HepG2 (cell line): ENCODE measurements around the gene PIK3IP1. TPM values are rescaled to one million over a fixed set of nuclear protein-coding genes. Genes with fewer than 3 reads are reported as not detected.

Experiments used
- CCAR2 ChIP-seq: fragments of 200-400 bp; formaldehyde crosslinking; optimal IDR thresholded peaks from 2 replicates; pipeline ENCODE3; 2018; ENCODE audit warnings: low read depth, mild to moderate bottlenecking, low read length, moderate library complexity
- FOXP1 ChIP-seq, 2 experiments: fragments of 450-650 bp in 1 of 2; IDR thresholded peaks; 2 replicates each; pipeline ENCODE4 v1.6.1; 2017 to 2018; ENCODE audit warnings: antibody characterized with exemption in 1 of 2
- KDM2A ChIP-seq: sonication (generic); formaldehyde crosslinking; IDR thresholded peaks from 2 replicates; pipeline ENCODE4 v1.4.0; 2020; ENCODE audit warnings: low read depth, missing genetic modification reagents, borderline replicate concordance
- PHF5A ChIP-seq: IDR thresholded peaks from one replicate; pipeline ENCODE4 v1.6.1; 2018; ENCODE audit warnings: low read depth, missing genetic modification reagents; ENCODE audit not compliant: unreplicated experiment
- PHF8 ChIP-seq: sonication (generic); formaldehyde crosslinking; IDR thresholded peaks from 2 replicates; pipeline ENCODE4 v1.5.0; 2020; ENCODE audit warnings: missing genetic modification reagents
- PITX1 ChIP-seq: sonication (generic); formaldehyde crosslinking; IDR thresholded peaks from 2 replicates; pipeline ENCODE4 v1.5.1; 2020; ENCODE audit warnings: mild to moderate bottlenecking, missing genetic modification reagents
- SMYD3 ChIP-seq: sonication (generic); formaldehyde crosslinking; IDR thresholded peaks from 2 replicates; pipeline ENCODE4 v1.8.1; 2023; ENCODE audit warnings: mild to moderate bottlenecking, missing genetic modification reagents
- SOX5 ChIP-seq: IDR thresholded peaks from 2 replicates; pipeline ENCODE4 v1.6.1; 2016; ENCODE audit warnings: borderline replicate concordance
- WIZ ChIP-seq: sonication (generic); formaldehyde crosslinking; IDR thresholded peaks from 2 replicates; pipeline ENCODE4 v1.5.1; 2020; ENCODE audit warnings: mild to moderate bottlenecking, missing genetic modification reagents
- ZNF703 ChIP-seq: sonication (generic); formaldehyde crosslinking; IDR thresholded peaks from 2 replicates; pipeline ENCODE4 v1.5.1; 2020; ENCODE audit warnings: missing genetic modification reagents, mild to moderate bottlenecking, moderate library complexity, borderline replicate concordance
- polyA plus RNA-seq, 8 experiments: library from polyadenylated mRNA; depleted of rRNA in 3 of 8; stranded (reverse) in 7 of 8; unstranded in 1 of 8; fragments of >200 nt; fragmentation: Illumina TruSeq in 4 of 8; extraction: Trizol in 4 of 8; gene quantifications; 2 replicates each; pipeline versions ENCODE4 v1.2.1 to v1.2.3, GENCODE V29; 2011 to 2016; ENCODE audit warnings: low read depth in 4 of 8, missing spikeins in 1 of 8, mixed read lengths in 1 of 8; ENCODE audit not compliant: insufficient read depth in 1 of 8
- total RNA-seq, 5 experiments: library from RNA; depleted of rRNA; stranded (reverse); fragments of >200 nt; fragmentation: Illumina TruSeq; extraction: Trizol; gene quantifications; 2 replicates each; pipeline ENCODE4 v1.2.3, GENCODE V29; 2016; ENCODE audit warnings: low read depth in 1 of 5
- TF ChIP-seq, protein P1 (sequence below), 2 experiments: sonication (generic) in 1 of 2; formaldehyde crosslinking in 1 of 2; IDR thresholded peaks; 2 replicates each; pipeline versions ENCODE4 v1.6.1 to v1.9.0; 2014 to 2022; ENCODE audit warnings: antibody characterized with exemption in 1 of 2, borderline replicate concordance in 1 of 2, inconsistent platforms in 1 of 2, low read depth in 1 of 2, missing genetic modification reagents in 1 of 2
- TF ChIP-seq, protein P2 (sequence below): sonication (generic); formaldehyde crosslinking; IDR thresholded peaks from 2 replicates; pipeline ENCODE4 v1.4.0; 2020; ENCODE audit warnings: missing genetic modification reagents
- TF ChIP-seq, protein P3 (sequence below): IDR thresholded peaks from 2 replicates; pipeline ENCODE4 v1.6.1; 2016
- TF ChIP-seq, protein P4 (sequence below): sonication (generic); formaldehyde crosslinking; IDR thresholded peaks from 2 replicates; pipeline ENCODE4 v1.5.1; 2020; ENCODE audit warnings: missing genetic modification reagents, mild to moderate bottlenecking, borderline replicate concordance
- TF ChIP-seq, protein P5 (sequence below): sonication (generic); formaldehyde crosslinking; IDR thresholded peaks from 2 replicates; pipeline ENCODE4 v1.4.0; 2020; ENCODE audit warnings: mild to moderate bottlenecking, missing genetic modification reagents
- TF ChIP-seq, protein P6 (sequence below): sonication (generic); formaldehyde crosslinking; IDR thresholded peaks from 2 replicates; pipeline ENCODE4 v1.8.1; 2022; ENCODE audit warnings: low read depth, mild to moderate bottlenecking, missing genetic modification reagents

PIK3IP1 gene
- total and polyA plus RNA-seq, 2 of the 13 experiments (the other 11 are each of a cell fraction or from before 2014, with no cell fraction given): 1.3 to 2.5 TPM

DNA sequence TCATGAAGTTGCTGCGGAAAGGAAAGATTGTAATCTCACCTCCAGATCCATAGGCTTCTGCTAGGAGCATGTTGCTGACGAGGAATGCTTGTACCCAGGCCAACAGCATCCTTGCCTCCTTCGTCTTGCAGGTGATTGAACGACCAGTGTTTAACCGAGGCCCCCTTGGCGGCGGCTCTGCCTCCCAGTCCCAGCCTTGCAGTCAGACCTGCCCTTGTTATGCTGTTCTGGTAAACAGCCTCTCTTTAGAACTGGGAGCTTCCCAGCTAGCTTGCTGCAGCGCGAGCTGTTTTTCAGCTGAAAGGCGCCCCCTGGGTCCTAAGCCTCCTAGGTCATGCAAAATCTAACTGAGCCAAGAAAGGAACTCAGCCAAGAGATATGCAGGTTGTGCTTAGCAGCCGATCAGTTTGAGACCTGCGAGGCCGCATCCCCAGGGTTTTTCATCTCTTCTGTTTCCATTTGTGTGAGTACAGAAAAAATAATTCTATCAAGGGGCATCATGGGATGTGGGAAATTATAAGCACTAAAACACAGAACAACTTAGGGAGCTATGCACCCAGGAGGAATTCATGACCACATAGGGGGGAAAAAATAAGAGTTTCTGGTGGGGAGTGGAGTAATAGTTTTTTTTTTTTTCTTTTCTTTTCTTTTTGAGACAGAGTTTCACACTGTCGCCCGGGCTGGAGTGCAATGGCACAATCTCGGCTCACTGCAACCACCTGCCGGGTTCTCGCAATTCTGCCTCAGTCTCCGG, at the start of gene PIK3IP1 (continued):
- TF ChIP-seq, protein P1, sequence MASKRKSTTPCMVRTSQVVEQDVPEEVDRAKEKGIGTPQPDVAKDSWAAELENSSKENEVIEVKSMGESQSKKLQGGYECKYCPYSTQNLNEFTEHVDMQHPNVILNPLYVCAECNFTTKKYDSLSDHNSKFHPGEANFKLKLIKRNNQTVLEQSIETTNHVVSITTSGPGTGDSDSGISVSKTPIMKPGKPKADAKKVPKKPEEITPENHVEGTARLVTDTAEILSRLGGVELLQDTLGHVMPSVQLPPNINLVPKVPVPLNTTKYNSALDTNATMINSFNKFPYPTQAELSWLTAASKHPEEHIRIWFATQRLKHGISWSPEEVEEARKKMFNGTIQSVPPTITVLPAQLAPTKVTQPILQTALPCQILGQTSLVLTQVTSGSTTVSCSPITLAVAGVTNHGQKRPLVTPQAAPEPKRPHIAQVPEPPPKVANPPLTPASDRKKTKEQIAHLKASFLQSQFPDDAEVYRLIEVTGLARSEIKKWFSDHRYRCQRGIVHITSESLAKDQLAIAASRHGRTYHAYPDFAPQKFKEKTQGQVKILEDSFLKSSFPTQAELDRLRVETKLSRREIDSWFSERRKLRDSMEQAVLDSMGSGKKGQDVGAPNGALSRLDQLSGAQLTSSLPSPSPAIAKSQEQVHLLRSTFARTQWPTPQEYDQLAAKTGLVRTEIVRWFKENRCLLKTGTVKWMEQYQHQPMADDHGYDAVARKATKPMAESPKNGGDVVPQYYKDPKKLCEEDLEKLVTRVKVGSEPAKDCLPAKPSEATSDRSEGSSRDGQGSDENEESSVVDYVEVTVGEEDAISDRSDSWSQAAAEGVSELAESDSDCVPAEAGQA (IDR thresholded peaks at IDR 0.05; ENCODE audit: low read depth): no peak
- TF ChIP-seq, protein P1 (CRISPR knock-in tag; IDR thresholded peaks at IDR 0.05; ENCODE audit: borderline replicate concordance): no peak
- TF ChIP-seq CCAR2 (no peak), FOXP1 (IDR thresholded peaks at IDR 0.05) (no peak), FOXP1 (CRISPR knock-in tag; IDR thresholded peaks at IDR 0.05) (peak; percentile 75), SOX5 (CRISPR knock-in tag) (peak; percentile 13; the same call in 1 of the 2 replicates), PHF8 (0 out of 2 replicates have a peak, but pooled peaks have one; percentile 24), WIZ (no peak), PHF5A (CRISPR knock-in tag) (peak; percentile 38), PITX1 (peak; percentile 58; the same call in 1 of the 2 replicates), SMYD3 (CRISPR knock-in tag) (peak; percentile 67; the same call in 1 of the 2 replicates), ZNF703 (CRISPR knock-in tag) (no peak), KDM2A (CRISPR knock-in tag) (peak; percentile 74; the same call in 1 of the 2 replicates)
- TF ChIP-seq, protein P2, sequence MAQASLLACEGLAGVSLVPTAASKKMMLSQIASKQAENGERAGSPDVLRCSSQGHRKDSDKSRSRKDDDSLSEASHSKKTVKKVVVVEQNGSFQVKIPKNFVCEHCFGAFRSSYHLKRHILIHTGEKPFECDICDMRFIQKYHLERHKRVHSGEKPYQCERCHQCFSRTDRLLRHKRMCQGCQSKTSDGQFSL (CRISPR knock-in tag): no peak
- TF ChIP-seq, protein P3, sequence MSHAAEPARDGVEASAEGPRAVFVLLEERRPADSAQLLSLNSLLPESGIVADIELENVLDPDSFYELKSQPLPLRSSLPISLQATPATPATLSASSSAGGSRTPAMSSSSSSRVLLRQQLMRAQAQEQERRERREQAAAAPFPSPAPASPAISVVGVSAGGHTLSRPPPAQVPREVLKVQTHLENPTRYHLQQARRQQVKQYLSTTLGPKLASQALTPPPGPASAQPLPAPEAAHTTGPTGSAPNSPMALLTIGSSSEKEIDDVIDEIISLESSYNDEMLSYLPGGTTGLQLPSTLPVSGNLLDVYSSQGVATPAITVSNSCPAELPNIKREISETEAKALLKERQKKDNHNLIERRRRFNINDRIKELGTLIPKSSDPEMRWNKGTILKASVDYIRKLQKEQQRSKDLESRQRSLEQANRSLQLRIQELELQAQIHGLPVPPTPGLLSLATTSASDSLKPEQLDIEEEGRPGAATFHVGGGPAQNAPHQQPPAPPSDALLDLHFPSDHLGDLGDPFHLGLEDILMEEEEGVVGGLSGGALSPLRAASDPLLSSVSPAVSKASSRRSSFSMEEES: no peak
- TF ChIP-seq, protein P4, sequence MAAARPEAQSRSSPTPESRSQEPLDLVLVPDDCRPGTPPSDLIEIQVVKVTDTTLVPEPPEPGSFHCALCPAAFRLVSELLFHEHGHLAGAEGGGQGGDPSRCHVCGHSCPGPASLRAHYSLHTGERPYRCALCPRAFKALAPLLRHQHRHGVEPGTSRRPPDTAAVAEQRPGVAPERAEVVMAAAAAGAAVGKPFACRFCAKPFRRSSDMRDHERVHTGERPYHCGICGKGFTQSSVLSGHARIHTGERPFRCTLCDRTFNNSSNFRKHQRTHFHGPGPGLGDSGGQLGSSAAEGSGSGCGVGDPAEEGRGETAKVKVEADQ (CRISPR knock-in tag): no peak
- TF ChIP-seq, protein P5, sequence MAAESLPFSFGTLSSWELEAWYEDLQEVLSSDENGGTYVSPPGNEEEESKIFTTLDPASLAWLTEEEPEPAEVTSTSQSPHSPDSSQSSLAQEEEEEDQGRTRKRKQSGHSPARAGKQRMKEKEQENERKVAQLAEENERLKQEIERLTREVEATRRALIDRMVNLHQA (CRISPR knock-in tag): no peak
- TF ChIP-seq, protein P6, sequence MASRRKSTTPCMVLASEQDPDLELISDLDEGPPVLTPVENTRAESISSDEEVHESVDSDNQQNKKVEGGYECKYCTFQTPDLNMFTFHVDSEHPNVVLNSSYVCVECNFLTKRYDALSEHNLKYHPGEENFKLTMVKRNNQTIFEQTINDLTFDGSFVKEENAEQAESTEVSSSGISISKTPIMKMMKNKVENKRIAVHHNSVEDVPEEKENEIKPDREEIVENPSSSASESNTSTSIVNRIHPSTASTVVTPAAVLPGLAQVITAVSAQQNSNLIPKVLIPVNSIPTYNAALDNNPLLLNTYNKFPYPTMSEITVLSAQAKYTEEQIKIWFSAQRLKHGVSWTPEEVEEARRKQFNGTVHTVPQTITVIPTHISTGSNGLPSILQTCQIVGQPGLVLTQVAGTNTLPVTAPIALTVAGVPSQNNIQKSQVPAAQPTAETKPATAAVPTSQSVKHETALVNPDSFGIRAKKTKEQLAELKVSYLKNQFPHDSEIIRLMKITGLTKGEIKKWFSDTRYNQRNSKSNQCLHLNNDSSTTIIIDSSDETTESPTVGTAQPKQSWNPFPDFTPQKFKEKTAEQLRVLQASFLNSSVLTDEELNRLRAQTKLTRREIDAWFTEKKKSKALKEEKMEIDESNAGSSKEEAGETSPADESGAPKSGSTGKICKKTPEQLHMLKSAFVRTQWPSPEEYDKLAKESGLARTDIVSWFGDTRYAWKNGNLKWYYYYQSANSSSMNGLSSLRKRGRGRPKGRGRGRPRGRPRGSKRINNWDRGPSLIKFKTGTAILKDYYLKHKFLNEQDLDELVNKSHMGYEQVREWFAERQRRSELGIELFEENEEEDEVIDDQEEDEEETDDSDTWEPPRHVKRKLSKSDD: no peak
